ENCODE results near the gene GNB4.

Gene GNB4

GRCh38 chr3:179430277-179430870 is 20.9 kb downstream of the GNB4 start:
- TF ChIP-seq CTCF (IDR thresholded peaks at IDR 0.05; ENCODE audit: borderline replicate concordance, control extremely low read depth, extremely low read depth, insufficient read depth, missing control alignments) = no peak
- in situ Hi-C loops (cut with MboI; ENCODE audit: low sequenced_read_pairs, unreplicated experiment) = no loop called here

GRCh38 chr3:179428876-179429548 is 22.3 kb downstream of the GNB4 start:
- TF ChIP-seq CTCF (IDR thresholded peaks at IDR 0.05; ENCODE audit: borderline replicate concordance, control extremely low read depth, extremely low read depth, insufficient read depth, missing control alignments) = no peak
- in situ Hi-C loops (cut with MboI; ENCODE audit: low sequenced_read_pairs, unreplicated experiment) = no loop called here
- DNase-seq (ENCODE audit: low spot score) = no peak

More at GRCh38 chr3:179430277-179430870, 20.9 kb downstream of the GNB4 start:
- DNase-seq (ENCODE audit: low spot score) = no peak

GRCh38 chr3:179425075-179425474 is 26.2 kb downstream of the GNB4 start:
- in situ Hi-C loops (cut with MboI; ENCODE audit: low sequenced_read_pairs, unreplicated experiment) = no loop called here
- no peak for TF ChIP-seq CTCF (IDR thresholded peaks at IDR 0.05; ENCODE audit: borderline replicate concordance, control extremely low read depth, extremely low read depth, insufficient read depth, missing control alignments)
- DNase-seq (ENCODE audit: low spot score) = no peak

GRCh38 chr3:179421500-179421899 is 29.8 kb downstream of the GNB4 start:
- no peak for TF ChIP-seq CTCF (IDR thresholded peaks at IDR 0.05; ENCODE audit: borderline replicate concordance, control extremely low read depth, extremely low read depth, insufficient read depth, missing control alignments)
- in situ Hi-C loops (cut with MboI; ENCODE audit: low sequenced_read_pairs, unreplicated experiment) = loop anchor here (25.0 kb wide), 1 partner anchor 141 kb away; the partner anchor contains the start of gene ACTL6A
- DNase-seq (ENCODE audit: low spot score) = no peak

GRCh38 chr3:179418610-179419009 is 32.7 kb downstream of the GNB4 start:
- no peak for TF ChIP-seq CTCF (IDR thresholded peaks at IDR 0.05; ENCODE audit: borderline replicate concordance, control extremely low read depth, extremely low read depth, insufficient read depth, missing control alignments)
- in situ Hi-C loops (cut with MboI; ENCODE audit: low sequenced_read_pairs, unreplicated experiment) = loop anchor here (25.0 kb wide), 1 partner anchor 144 kb away; the partner anchor contains the start of gene ACTL6A
- no peak for DNase-seq (ENCODE audit: low spot score)

- no peak for TF ChIP-seq CTCF (IDR thresholded peaks at IDR 0.05; ENCODE audit: borderline replicate concordance, control extremely low read depth, extremely low read depth, insufficient read depth, missing control alignments)
- DNase-seq (ENCODE audit: low spot score) = no peak
- in situ Hi-C loops (cut with MboI; ENCODE audit: low sequenced_read_pairs, unreplicated experiment) = loop anchor here (25.0 kb wide), 1 partner anchor 146 kb away; the partner anchor contains the start of gene ACTL6A
Observed at GRCh38 chr3:179416681-179417080, 34.6 kb downstream of the GNB4 start.

Measured in GM13976 (cell line).